Spleen (tissue), 3 donors: ENCODE measurements around the gene FNDC1.

Experiments used
- POLR2A ChIP-seq, 3 donors: fragments of 450-650 bp; IDR thresholded peaks; one replicate each; pipeline ENCODE4 v1.5.1; 2017; ENCODE audit warnings: antibody characterized with exemption in 3 of 3, mild to moderate bottlenecking in 1 of 3
- POLR2AphosphoS5 ChIP-seq, 3 donors: sonication (generic); formaldehyde crosslinking; IDR thresholded peaks; one replicate each; pipeline ENCODE4 v1.5.1; 2017; ENCODE audit warnings: antibody characterized with exemption in 3 of 3

GRCh38 chr6:159163901-159164370, 5.3 kb upstream of the FNDC1 start:
- TF ChIP-seq POLR2AphosphoS5 (IDR thresholded peaks at IDR 0.05) (no peak), POLR2A (IDR thresholded peaks at IDR 0.05) (no peak)
